ENCODE measurements around the gene FOXL1.
"Not testable (repeated sequence)": the region's sequence is repeated elsewhere in the genome, so short reads cannot be mapped to it uniquely, and the experiment has no call there.

The FOXL1 gene

DNA sequence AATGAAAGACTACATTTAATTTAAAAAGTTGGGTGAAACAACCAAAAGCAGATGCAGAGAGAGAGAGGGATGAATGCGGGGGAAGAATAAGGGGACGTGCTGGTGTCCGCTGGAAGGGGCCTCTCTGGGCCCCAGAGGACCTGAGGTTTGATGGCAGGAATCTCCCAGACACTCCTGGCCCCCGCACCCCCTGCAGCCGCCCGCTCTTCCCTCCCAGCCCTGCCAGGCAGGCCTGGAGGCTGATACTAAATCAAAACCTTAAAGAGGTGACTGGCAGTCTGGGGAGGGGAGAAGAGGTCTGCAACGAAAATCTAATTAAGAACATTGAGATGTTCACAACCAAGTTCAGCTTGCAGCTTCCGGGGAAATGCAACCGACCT, 2.4 kb downstream of the FOXL1 start:
- no peak for DNase-seq (ENCODE audit: low read depth)

DNA sequence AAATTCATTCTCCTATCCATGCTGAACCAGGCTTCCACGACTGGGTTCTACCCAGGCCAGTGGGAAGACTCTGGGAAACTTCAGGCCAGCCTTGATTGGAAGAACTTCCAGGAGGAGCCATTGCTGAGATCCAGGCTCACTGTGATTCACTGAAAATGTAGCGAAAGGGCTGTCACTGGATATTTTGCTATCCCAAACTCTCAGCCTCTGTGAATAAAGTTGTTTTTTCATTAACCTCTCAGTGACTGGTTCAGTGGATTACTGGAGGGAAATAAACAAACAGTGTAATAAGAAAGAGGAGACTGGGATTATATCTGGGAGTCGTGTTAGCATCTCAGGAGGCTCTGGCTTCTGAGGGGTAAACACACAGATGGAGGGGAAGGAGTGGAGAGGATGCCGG, 3.1 kb downstream of the FOXL1 start:
- no peak for DNase-seq (ENCODE audit: low read depth)

DNA sequence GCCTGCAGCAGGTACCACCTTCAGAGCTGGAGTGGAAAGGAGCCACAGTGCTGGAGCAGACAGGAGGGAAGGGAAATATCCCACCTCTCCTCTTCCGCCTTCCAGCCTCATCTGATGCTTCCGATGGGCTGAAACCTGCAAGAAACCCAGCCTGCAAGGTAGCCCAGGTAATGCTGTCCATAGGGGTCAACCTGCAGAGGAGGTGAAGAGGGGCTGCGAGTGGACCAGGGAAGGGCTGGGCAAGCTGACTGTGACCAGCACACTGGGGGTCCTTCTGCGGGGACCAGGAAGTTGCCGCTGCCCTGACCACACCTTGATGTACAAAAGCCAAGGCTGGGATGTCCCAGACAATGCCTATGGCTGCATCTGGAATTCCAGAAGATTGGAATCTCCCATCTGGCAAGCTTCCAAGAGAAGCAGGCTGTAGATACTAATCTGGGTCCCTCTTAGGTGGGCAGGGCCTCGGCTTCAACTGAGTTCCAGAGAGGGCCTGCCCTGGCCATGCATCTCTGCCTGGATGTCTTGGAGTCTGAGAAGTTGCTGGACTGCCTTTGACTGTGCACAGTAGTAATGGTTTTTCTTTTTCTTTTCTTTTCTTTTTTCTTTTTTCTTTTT, 5.8 kb downstream of the FOXL1 start:
- no peak for DNase-seq (ENCODE audit: low read depth)

DNA sequence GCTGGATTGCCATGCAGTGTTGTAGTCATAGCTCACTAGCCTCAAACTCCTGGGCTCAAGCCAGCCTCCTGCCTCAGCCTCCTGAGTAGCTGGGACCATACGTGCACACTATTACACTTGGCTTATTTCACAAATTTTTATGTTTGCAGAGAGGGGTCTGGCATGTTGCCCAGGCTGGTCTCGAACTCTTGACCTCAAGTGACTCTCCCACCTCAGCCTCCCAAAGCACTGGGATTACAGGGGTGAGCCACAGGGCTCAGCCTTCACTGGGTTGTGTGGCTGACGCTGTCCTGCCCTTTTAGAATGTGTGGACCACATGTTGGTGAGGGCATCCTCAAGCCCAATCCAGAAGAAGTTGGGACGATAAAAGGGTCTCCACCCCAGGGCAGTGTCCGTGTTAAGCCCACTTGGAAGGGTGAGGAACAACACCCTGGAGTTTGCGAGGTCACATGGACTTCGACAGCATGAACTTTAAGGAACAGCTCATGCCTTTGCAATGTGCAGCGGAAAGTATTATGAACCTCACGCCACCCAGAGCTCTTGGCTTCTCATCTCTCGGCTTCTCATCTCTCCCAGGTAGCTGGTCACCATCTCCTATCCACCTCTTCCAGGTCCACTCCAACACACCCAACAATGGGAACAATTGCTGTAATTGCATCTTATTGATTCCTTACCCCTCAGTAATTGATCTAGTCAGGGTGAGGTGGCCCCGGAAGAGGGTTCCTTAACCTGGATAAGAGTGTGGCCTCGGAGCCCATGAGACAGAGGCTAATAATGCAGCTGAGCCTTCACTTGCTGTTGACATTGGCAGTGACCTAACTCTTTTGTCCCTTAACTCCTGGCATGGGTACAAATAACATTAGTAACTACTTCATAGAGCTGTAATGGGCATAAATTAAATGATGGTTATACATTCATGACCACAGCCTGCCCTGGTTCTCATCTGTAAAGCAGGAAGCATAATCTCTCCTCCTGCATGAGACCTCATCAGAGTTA, 6.7 kb downstream of the FOXL1 start:
- no peak for DNase-seq (ENCODE audit: low read depth)

DNA sequence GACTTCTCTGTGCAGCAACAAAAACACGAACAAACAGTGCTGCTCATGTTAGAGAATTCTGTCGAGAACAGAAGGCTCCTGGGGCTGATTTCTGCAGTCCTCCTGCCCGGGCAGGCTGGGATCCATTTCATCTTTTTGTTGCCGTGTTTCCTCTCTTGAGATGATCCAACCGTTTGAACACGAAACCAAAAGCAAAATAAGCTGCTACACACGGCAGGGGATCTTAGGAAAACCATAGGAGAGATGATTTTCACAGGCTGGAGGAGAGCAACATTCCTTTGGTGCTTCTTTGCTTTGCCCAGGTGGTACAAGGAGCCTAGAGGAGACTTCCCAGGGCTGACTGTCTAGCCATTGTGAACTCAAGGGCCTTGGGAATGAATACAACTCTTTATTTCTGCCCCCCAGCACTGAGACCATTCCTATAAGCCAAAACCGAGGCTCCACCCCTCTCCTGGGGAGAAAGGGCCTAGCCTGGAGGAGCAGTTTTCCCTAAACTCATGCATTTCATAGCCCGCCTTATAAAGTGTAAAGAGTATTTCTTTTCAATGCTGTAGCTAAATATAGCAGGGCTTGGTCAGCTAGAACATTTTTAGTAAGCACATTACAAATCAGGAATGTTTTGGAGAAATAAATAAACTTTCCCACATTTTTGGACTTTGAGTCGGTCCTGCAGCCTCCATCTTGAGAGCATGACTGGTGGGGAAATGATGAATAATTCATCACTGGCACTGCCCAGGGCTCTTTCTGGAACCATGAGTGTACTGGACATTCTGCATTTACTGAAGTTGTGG, 7.7 kb downstream of the FOXL1 start:
- DNase-seq (ENCODE audit: low read depth) = no peak

DNA sequence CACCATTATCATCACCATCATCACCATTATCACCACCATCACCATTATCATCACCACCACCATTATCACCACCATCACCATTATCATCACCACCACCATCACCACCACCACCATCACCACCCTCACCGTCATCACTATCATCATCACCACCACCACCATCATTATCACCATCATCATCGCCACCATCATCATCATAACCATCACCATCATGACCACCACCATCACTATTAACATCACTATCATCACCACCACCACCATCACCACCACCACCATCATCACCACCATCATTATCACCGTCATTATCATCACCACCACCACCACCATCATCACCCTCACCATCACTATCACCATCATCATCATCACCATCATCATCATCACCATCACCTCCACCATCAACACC, 9.1 kb downstream of the FOXL1 start:
- DNase-seq (ENCODE audit: low read depth) = no peak

DNA sequence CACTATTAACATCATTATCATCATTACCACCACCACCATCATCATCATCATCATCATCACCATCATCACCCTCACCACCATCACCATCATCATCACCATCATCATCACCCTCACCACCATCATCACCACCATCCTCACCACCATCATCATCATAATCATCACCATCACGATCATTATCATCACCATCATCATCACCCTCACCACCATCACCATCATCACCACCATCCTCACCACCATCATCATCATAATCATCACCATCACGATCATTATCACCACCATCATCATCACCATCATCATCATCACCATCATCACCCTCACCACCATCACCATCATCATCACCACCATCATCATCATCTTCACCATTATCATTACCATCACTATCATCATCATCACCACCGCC, 9.6 kb downstream of the FOXL1 start:
- not testable (repeated sequence) for DNase-seq (ENCODE audit: low read depth)

DNA sequence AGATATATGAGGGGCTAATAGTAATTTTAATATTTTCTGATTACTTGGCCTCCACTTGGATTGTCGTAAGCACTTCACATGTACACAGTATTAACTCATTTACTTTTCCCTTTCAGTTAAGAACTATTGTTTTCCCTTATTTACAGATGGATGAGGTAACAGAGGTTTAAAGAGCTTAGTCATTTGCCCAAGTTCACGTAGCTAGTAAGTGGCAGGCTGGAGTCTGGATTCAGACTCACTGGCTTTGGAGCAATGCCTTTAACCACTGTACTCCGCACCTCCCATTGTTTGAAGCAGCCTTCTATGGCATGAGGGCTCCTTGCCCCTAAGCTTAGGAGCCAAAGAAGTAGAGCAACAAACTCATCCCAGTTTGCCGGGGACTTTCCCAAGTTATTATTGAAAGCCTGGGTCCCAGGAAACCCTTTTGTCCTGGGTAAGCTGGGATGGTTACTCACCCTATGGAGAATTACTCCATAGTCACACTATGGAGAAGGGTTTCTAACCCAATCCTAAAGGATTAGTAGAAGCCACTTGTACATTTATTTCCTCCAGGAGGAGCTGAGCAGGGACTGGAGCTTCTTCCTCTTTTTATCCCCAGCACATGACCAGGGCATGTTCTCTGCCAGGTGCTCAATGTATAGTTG, 12.3 kb downstream of the FOXL1 start:
- DNase-seq (ENCODE audit: low read depth) = no peak

DNA sequence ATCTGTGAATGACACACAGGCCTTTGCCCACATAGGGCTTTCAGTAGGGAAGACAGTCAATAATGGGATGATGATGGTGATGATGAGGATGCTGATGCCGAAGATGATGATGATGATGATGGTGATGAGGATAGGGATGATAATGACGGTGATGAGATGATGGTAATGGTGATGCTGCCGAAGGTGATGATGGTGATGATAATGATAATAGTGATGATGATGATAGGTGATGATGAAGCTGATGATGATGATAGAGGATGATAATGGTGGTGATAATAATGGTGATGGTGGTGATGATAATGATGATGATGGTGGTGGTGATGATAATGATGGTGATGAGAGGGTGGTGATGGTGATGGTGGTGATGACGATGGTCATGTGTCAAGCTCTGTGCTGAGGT, 12.9 kb downstream of the FOXL1 start:
- no peak for DNase-seq (ENCODE audit: low read depth)

DNA sequence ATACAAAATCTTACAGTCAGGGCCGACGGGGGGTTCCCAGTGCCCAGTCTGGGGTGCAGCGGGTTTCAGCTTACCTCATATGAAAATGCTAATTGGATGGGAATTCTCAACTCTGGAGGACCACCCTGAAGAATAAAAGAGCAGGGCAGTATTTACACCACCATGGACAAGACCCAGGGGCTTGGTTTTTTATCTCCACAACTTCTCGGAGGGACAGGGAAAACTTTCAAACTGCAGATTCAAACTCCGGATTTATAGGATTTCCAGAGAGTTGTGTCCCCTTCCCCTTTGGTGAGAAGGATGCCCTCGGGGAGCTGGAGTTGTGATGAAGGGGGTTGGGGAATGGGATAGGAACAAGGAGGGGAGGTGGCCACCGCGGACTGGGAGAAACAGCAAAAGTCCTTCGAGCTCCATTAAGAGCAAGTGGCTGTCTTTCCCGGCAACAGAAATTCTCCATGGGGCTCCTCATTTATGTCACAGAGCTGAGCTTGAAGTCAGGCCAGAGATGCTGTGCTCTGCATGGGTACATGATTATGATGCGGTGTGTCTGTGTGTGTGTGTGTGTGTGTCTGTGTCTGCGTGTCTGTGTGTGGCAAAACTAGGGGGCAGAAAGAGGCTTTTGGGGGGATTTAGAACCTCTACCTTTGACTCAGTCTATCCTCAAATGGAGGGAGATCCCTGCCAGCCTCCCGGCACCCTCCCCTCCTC, 15.7 kb downstream of the FOXL1 start:
- DNase-seq (ENCODE audit: low read depth) = no peak

DNA sequence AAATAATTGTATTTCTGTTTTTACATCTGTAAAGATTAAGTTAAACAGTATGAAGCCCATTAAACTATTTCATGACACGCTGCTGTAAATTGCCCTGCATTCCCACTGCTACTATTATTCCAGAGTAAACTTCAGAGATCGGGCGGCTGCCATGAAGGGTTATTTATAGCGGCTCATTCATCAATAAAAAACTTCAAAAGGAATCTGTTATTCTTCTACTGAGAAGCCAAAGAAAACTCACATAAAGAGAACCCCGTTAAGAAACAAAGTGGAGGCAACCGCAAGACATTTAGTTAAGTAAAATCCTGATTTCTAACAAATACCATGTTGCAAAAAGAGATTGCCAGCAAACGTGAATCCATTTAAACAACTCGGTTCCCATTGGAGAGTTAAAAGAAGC, 16.4 kb downstream of the FOXL1 start:
- DNase-seq (ENCODE audit: low read depth) = no peak

DNA sequence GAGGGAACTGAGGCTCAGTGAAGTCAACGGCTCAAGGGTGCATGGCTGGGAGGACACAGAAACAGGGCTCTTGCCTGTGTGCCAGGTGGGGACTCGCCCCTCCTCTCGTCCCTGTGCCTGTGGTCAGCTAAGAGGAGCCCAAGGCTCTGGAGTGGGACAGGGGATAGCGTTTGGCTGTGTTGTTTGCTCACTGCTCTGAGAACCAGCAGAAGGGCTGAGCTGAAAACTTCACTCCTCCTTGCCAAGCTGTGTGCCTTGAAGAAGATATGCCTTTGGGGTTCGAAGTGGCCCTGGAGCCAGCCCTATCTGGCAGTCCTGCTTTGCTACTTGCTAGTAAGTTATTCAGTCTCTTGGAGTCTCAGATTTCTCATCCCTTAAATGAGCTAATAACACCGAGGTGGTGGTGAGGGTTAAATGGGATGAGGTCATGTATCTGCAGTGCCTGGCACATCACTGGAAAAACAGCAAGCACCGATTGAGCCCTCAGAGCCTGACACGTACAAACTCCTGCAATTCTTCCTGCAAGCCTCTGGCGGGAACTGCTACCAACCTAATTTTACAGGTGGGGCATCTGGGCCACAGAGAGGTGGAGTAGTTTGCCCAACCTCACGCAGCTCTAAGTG, 17.7 kb downstream of the FOXL1 start:
- no peak for DNase-seq (ENCODE audit: low read depth)

DNA sequence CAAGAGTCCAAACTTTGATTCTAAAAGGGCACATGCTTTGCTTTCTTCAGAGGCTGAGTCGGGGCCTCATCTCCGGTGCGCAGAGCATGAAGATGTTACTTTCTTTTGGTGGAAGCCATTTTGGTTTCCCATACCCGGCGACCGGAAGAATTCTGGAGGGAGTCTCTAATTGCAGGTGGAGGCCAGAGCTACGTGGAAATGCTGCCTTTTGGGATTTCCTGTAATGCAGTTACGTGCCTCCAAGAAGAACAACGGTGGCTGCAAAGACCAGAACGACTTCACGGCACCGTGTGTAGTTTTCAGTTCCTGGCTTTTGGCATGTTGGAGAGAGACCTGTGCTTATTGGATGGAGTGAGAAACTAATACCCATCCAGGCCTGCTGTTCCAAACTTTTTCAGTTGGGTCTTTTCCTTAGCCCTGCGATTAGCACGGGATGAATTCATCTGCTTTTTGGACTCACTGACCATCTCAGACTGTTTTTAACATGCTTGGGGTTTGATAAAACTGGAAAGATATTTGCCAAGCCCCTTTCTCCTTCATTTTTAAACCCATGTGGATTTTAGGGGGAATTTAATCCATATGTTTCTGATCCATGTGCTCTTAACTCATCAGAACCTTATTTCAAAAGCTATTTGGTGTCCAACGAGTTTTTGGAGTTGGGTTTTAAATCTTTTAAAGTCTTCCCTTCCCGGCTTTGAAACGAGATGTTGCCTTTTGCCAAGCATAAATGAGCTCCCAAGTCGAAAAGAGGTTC, 19.0 kb downstream of the FOXL1 start:
- no peak for DNase-seq (ENCODE audit: low read depth)

DNA sequence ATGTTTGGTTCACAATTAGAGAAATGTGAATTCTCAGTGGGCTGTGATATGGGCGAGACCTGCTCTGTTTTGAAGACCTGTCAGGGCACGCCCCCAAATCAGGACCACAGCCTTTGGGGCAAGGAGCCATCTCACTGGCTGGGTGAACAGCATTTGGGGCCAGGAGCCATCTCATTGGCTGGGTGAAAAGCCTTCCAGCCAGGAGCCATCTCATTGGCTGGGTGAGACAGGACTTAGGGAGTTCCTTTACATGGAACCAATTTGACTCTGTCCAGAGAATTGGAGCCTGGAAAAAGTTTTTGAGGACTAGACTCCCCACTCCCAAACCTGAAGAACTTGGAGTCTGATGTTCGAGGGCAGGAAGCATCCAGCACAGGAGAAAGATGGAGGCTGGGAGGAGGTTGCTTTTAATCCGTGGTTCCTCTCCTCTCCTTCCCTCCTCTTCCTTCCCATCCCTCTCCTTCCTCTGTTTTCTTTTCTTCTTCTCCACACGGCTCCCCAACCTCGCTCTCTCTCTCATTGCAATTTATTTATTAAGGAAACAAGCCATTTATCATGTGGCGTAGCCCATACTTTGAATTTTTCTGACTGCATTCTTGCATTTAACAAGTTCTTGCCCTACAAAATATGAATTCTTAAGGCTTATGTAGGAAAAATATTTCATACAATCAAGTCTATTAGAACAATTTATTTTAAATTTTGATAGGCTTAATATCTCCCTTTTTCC, 19.7 kb downstream of the FOXL1 start:
- no peak for DNase-seq (ENCODE audit: low read depth)

DNA sequence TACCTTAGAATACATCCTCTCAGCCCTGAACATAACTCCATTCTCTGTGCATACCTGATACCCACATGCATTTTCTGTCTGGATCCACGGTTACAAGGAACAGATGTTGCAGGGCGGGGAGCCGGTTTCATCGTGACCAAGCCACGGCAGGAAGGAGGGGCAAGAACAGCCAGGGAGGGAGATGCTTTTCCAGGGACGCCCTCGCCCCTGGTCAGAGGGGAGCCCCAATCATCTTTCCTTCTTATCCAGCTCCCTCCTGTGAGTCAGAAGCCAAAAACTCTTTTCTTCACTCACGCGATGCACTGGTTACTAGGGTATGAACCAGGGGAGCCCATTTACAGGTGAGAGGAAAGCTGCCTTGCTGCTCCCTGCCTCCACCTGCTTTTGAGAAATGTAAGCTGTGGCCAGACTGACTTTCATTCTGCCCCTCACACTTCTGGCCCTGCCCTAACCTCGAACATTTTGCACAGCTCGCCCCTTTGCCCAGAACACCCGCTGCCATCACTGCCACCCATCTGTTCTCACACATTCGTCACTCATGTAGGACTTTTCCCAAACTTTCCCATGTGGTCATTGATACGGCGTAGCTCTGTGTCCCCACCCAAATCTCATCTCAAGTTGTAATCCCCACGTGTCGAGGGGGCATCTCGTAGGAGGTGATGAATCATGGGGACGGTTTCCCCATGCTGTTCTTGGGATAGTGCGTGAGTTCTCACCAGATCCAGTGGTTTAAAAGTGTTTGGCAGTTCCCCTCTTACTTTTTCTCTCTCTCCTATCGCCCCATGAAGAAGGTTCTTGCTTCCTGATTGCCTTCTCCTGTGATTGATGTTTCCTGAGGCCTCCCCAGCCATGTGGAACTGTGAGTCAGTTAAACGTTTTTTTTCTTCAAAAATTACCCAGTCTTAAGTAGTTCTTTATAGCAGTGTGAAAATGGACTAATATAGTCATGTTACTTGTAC, 20.5 kb downstream of the FOXL1 start:
- DNase-seq (ENCODE audit: low read depth) = no peak

DNA sequence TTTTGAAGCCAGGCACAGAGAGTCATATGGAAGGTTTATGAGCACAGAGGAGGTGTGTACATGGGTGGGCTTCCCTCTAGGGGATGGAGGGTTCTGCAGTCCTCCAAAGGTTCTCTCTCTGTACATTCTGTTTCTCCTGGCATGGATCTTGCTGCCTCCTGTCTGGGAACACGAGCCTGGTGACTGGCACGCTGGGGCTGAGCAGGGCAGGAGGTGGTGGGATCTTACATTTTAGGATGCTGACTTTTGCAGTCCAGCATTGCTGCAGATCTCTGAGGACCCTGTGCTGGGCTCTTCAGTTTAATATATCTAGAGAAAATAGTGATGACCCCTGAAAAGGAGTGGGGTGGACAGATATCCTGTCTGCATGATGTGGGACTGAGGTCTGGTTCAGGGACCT, 23.0 kb downstream of the FOXL1 start:
- no peak for DNase-seq (ENCODE audit: low read depth)

DNA sequence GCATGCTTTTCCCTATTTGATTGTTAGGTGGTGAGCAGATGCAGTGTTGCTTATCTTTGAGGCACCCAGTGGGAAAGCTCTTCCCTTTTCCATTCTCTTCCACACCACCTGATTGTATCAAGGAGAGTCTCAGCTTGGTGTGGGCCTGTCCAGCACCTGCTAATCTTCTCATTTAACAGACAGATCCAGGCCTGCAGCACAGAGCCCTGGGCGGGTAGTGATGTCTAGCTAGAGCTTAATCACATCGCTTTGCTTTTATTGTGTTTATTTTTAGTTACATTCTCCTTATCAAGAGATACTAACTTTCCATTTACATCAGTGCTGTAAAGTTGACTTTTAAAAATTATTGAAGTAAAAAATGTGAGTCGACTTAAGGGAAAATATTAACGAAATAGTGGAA, 24.2 kb downstream of the FOXL1 start:
- no peak for DNase-seq (ENCODE audit: low read depth)

DNA sequence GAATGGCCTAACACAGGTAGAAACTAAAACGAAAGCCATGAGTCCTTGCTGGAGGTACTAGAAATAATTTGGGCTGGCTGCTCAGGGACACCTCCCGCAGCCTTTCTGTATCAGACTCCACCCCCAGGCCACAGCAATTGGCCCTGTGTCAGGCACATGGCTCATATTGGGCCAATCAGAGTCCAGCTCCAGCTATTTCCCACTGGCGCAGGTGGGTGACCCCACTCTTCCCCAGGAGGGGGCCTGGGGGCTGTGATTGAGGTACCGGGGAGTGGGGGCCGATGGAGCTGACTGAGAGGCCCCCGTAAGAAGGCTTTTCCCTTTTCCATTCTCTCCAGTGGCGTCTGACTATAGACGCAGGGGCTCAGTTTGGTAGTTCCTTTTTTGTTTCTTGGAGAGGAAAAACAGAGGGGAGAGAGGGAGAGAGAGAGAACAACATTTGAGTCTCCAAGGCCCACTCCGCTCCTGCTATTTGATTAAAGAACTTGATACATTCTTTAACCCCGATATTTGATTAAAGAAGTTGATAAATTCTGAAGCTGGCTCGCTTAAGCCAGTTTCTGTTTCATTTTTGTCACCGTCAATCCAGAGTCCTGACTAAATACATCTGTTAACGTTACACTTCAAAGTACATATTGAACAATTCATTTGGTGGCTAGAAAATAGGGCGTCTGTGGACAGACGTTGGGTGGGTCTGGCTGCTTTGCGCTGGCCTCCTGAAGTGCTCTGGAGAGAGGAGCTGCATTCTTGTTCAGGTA, 26.3 kb downstream of the FOXL1 start:
- peak; percentile 20 for DNase-seq (ENCODE audit: low read depth)

All from activated T-helper 1 cell treated with Interleukin-2 at 50 U/mL for 16 hours (primary cell).